GM23338 (cell line): Measurements from ENCODE around the gene SMARCC1. TPM values are rescaled to one million over a fixed set of nuclear protein-coding genes. Genes with fewer than 3 reads are reported as not detected.

Experiments used
- ATAC-seq: fragments of 200-7000 bp; cut with Tn5 transposase; 3 replicates; pipeline ENCODE4 v1.9.1; 2020
- DNase-seq: peaks from one replicate; pipeline ENCODE4 v3.0.0-alpha.2; 2015; ENCODE audit warnings: low spot score
- H2AFZ ChIP-seq: fragments of 200-600 bp; sonication (generic); 2 replicates; pipeline ENCODE4 v1.8.0; 2016; ENCODE audit warnings: antibody characterized with exemption, mild to moderate bottlenecking, moderate library complexity
- H3F3A ChIP-seq: fragments of 200-600 bp; sonication (generic); replicated peaks from 2 replicates; pipeline ENCODE4 v1.8.0; 2017; ENCODE audit warnings: antibody characterized with exemption, mixed run types, low read depth
- H3K27ac ChIP-seq: fragments of 200-600 bp; sonication (generic); 2 replicates; pipeline ENCODE4 v1.6.1; 2016; ENCODE audit warnings: low read depth
- H3K27me3 ChIP-seq: fragments of 200-600 bp; sonication (generic); 2 replicates; pipeline ENCODE4 v1.8.0; 2016; ENCODE audit warnings: mild to moderate bottlenecking, mixed run types, moderate library complexity; ENCODE audit not compliant: insufficient read depth
- H3K36me3 ChIP-seq: fragments of 200-600 bp; sonication (generic); 2 replicates; pipeline ENCODE4 v1.8.0; 2016; ENCODE audit warnings: mild to moderate bottlenecking; ENCODE audit not compliant: insufficient read depth
- H3K4me1 ChIP-seq: fragments of 200-600 bp; sonication (generic); 2 replicates; pipeline ENCODE4 v1.8.0; 2016; ENCODE audit warnings: mild to moderate bottlenecking, moderate library complexity; ENCODE audit not compliant: insufficient read depth
- H3K4me2 ChIP-seq: fragments of 200-600 bp; sonication (generic); 2 replicates; pipeline ENCODE4 v1.7.1; 2017; ENCODE audit warnings: mixed run types
- H3K4me3 ChIP-seq: fragments of 200-600 bp; sonication (generic); 2 replicates; pipeline ENCODE4 v1.6.1; 2016; ENCODE audit warnings: mixed run types
- H3K79me2 ChIP-seq: fragments of 200-600 bp; sonication (generic); replicated peaks from 2 replicates; pipeline ENCODE4 v1.8.0; 2017; ENCODE audit warnings: mild to moderate bottlenecking; ENCODE audit not compliant: insufficient read depth
- H3K9me2 ChIP-seq: fragments of 200-600 bp; sonication (generic); 2 replicates; pipeline ENCODE4 v1.8.0; 2017; ENCODE audit not compliant: insufficient read depth
- H4K20me1 ChIP-seq: fragments of 200-600 bp; sonication (generic); replicated peaks from 2 replicates; pipeline ENCODE4 v1.8.0; 2017; ENCODE audit warnings: mild to moderate bottlenecking; ENCODE audit not compliant: insufficient read depth
- H3K27ac Mint-ChIP-seq: 2 replicates; pipeline ENCODE4 v1.8.0; 2020; ENCODE audit warnings: inconsistent platforms, mild to moderate bottlenecking, moderate library complexity, mixed read lengths
- H3K27me3 Mint-ChIP-seq: 3 replicates; pipeline ENCODE4 v1.8.0; 2022; ENCODE audit warnings: low read depth, mild to moderate bottlenecking, moderate library complexity, mixed read lengths, inconsistent platforms; ENCODE audit not compliant: insufficient read depth, poor library complexity
- H3K36me3 Mint-ChIP-seq: 3 replicates; pipeline ENCODE4 v1.8.0; 2021; ENCODE audit warnings: low read depth, mild to moderate bottlenecking, inconsistent platforms, moderate library complexity, mixed read lengths
- H3K4me1 Mint-ChIP-seq: 3 replicates; pipeline ENCODE4 v1.8.0; 2020; ENCODE audit warnings: mild to moderate bottlenecking, inconsistent platforms, mixed read lengths
- H3K4me3 Mint-ChIP-seq: 3 replicates; pipeline ENCODE4 v1.8.0; 2021; ENCODE audit warnings: moderate library complexity, mild to moderate bottlenecking, inconsistent platforms, mixed read lengths
- H3K9me3 Mint-ChIP-seq: 3 replicates; pipeline ENCODE4 v1.8.0; 2020; ENCODE audit warnings: moderate library complexity, mild to moderate bottlenecking, inconsistent platforms, mixed read lengths
- CREB1 ChIP-seq: fragments of 250-450 bp; sonication (Bioruptor Pico); IDR thresholded peaks from 2 replicates; pipeline ENCODE4 v1.5.0; 2020; ENCODE audit warnings: low read depth, mild to moderate bottlenecking, moderate library complexity
- EZH2phosphoT487 ChIP-seq: fragments of 200-600 bp; sonication (generic); IDR thresholded peaks from one replicate; pipeline ENCODE4 v1.8.1; 2018; ENCODE audit warnings: antibody characterized with exemption; ENCODE audit not compliant: unreplicated experiment
- JUNB ChIP-seq: IDR thresholded peaks from one replicate; pipeline ENCODE4 v1.6.1; 2016; ENCODE audit warnings: antibody characterized with exemption; ENCODE audit not compliant: unreplicated experiment
- POLR2AphosphoS5 ChIP-seq: IDR thresholded peaks from 2 replicates; pipeline ENCODE4 v1.6.1; 2016; ENCODE audit warnings: antibody characterized with exemption, low read depth
- STAT1 ChIP-seq: IDR thresholded peaks from one replicate; pipeline ENCODE4 v1.6.1; 2016; ENCODE audit warnings: antibody characterized with exemption; ENCODE audit not compliant: unreplicated experiment
- polyA plus RNA-seq: library from polyadenylated mRNA; unstranded; fragments of >200 nt; fragmentation: Nextera tagmentation; extraction: Ambion mirVana; gene quantifications from 2 replicates; pipeline ENCODE4 v1.2.1, GENCODE V29; 2016
- total RNA-seq: library from RNA; depleted of rRNA; stranded (reverse); fragments of >200 nt; shearing (Covaris generic); gene quantifications from 2 replicates; pipeline ENCODE4 v1.2.3, GENCODE V29; 2014
- TF ChIP-seq, protein P1 (sequence below): fragments of 250-450 bp; sonication (Bioruptor Pico); IDR thresholded peaks from 2 replicates; pipeline ENCODE4 v1.5.0; 2020; ENCODE audit warnings: mild to moderate bottlenecking, moderate library complexity

The SMARCC1 gene
- total and polyA plus RNA-seq, 2 experiments from 2014 or later, result 105 to 171 TPM

DNA sequence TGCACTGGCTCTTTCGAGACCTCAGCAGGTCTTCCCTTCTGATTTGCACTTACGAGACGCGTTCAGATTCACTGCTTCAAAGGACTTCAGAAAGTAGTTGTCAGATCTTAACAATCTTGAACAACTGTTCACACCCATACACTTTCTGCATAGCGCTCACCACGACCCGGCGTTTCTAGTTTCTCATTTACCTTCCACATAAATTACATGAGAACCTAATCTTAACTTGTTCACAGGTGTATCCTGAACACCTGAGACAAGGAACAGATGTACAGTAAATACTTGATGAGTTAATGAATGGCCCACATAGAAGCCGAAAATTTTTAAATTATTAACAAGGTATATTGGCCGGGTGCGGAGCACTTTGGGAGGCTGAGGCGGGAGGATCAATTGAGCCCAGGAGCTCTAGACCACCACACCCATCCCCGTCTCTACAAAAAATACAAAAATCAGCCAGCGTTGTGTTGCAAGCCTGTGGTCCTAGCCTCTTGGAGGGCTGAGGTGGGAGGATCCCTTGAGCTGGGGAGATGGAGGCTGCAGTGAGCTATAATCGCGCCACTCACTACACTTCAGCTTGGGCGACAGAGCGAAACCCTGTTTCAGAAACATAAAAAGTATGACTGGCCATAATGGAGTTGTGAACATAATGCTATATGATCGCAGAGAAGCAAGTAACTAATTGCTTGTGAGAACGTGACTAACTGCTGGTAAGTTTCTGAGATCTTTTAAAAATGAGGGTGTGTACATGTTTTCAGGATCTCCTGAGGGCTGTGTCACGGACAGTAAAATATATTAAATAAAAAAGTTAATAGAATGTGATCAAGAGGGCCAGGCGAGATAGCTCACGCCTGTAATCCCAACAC, 984 bp upstream of the SMARCC1 start (continued):
- TF ChIP-seq, protein P1, sequence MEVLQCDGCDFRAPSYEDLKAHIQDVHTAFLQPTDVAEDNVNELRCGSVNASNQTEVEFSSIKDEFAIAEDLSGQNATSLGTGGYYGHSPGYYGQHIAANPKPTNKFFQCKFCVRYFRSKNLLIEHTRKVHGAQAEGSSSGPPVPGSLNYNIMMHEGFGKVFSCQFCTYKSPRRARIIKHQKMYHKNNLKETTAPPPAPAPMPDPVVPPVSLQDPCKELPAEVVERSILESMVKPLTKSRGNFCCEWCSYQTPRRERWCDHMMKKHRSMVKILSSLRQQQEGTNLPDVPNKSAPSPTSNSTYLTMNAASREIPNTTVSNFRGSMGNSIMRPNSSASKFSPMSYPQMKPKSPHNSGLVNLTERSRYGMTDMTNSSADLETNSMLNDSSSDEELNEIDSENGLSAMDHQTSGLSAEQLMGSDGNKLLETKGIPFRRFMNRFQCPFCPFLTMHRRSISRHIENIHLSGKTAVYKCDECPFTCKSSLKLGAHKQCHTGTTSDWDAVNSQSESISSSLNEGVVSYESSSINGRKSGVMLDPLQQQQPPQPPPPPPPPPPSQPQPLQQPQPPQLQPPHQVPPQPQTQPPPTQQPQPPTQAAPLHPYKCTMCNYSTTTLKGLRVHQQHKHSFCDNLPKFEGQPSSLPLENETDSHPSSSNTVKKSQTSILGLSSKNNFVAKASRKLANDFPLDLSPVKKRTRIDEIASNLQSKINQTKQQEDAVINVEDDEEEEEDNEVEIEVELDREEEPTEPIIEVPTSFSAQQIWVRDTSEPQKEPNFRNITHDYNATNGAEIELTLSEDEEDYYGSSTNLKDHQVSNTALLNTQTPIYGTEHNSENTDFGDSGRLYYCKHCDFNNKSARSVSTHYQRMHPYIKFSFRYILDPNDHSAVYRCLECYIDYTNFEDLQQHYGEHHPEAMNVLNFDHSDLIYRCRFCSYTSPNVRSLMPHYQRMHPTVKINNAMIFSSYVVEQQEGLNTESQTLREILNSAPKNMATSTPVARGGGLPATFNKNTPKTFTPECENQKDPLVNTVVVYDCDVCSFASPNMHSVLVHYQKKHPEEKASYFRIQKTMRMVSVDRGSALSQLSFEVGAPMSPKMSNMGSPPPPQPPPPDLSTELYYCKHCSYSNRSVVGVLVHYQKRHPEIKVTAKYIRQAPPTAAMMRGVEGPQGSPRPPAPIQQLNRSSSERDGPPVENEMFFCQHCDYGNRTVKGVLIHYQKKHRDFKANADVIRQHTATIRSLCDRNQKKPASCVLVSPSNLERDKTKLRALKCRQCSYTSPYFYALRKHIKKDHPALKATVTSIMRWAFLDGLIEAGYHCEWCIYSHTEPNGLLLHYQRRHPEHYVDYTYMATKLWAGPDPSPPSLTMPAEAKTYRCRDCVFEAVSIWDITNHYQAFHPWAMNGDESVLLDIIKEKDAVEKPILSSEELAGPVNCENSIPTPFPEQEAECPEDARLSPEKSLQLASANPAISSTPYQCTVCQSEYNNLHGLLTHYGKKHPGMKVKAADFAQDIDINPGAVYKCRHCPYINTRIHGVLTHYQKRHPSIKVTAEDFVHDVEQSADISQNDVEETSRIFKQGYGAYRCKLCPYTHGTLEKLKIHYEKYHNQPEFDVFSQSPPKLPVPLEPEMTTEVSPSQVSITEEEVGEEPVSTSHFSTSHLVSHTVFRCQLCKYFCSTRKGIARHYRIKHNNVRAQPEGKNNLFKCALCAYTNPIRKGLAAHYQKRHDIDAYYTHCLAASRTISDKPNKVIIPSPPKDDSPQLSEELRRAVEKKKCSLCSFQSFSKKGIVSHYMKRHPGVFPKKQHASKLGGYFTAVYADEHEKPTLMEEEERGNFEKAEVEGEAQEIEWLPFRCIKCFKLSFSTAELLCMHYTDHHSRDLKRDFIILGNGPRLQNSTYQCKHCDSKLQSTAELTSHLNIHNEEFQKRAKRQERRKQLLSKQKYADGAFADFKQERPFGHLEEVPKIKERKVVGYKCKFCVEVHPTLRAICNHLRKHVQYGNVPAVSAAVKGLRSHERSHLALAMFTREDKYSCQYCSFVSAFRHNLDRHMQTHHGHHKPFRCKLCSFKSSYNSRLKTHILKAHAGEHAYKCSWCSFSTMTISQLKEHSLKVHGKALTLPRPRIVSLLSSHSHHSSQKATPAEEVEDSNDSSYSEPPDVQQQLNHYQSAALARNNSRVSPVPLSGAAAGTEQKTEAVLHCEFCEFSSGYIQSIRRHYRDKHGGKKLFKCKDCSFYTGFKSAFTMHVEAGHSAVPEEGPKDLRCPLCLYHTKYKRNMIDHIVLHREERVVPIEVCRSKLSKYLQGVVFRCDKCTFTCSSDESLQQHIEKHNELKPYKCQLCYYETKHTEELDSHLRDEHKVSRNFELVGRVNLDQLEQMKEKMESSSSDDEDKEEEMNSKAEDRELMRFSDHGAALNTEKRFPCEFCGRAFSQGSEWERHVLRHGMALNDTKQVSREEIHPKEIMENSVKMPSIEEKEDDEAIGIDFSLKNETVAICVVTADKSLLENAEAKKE (CRISPR knock-in tag), result no peak
- TF ChIP-seq STAT1, result no peak
- TF ChIP-seq JUNB, result no peak
- no peak for TF ChIP-seq CREB1 (CRISPR knock-in tag)

DNA sequence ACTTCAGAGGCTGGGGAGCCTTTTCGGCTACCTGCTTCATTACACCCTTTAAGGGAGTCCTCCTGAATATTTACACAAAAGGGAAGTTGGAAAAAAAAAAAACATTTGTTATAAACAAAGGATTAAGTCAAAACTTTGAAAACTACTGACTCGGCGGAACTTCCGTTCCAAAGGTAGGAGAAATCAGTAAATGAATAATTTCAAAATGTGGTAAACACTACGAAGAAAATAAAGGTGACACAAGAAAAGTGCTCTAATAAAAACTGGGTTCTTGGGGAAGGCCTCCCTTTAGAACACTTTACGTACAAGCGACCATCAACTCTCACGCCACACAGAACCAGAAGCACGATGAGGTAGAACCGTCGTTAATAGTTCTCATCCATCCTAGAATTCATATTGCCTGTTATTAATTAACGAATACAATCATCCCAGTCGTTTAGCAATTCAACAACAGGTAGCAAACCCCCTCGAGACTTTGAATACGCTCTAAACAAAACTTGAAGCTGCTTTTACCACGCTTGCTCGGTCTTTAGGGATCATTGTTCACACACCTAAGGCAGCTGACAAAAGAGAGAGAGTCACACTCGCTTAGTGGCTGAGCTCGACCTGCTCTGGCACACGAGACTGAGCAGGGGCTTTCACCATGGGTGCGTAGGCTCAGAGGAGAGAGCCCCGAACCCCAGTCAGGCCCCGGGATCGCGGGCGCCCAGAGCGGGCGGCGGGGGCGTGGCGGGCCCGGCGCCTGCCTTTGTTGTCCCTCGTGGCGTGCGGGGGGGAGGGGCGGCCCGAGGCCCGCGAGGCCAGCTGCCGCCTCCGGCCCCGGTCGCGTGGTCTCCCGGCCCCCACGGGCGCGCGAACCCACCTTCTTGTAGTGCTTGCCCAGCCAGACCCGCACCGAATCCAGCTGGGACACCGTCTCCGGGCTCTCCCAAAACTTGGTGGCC, 680 bp downstream of the SMARCC1 start:
- Histone ChIP-seq H3K4me1 (peaks cover 10% of the 10 kb centered on the region), H3K4me3 (peak overlapping the region; percentile 81), H4K20me1 (peaks cover 30% of the 10 kb centered on the region), H3K79me2 (peaks cover 63% of the 10 kb centered on the region), H3K27me3 (no peaks in the 10 kb centered on the region), H3K9me2 (no peaks in the 10 kb centered on the region), H3K4me2 (peak overlapping the region; percentile 82), H3K36me3 (no peaks in the 10 kb centered on the region; the same call in 1 of the 2 replicates), H3K27ac (peak overlapping the region; percentile 93), H3F3A (0 out of 2 replicates have a peak, but pooled peaks cover 6% of the 10 kb centered on the region), H2AFZ (no peak overlapping the region)
- ATAC-seq (peak; percentile 59), DNase-seq (peak; percentile 70)
- Mint-ChIP-seq H3K27ac (peak overlapping the region; percentile 99), H3K9me3 (no peaks in the 10 kb centered on the region), H3K27me3 (peaks cover 8% of the 10 kb centered on the region), H3K36me3 (peaks cover 24% of the 10 kb centered on the region), H3K4me1 (peaks cover 5% of the 10 kb centered on the region; the same call in 2 of the 3 replicates), H3K4me3 (peak overlapping the region; percentile 99)
- peak; percentile 13; the same call in 1 of the 2 replicates for TF ChIP-seq POLR2AphosphoS5
- no peak for TF ChIP-seq EZH2phosphoT487
